ENCODE measurements around the gene CCDC149. TPM values are rescaled to one million over a fixed set of nuclear protein-coding genes. Genes with fewer than 3 reads are reported as not detected.

The CCDC149 gene
- total RNA-seq, 2 donors from 2014 or later: 13.3 to 13.5 TPM

GRCh38 chr4:24856586-24856985 lies 56.3 kb downstream of the CCDC149 start:
- Histone ChIP-seq H3K27me3 (no peaks in the 10 kb centered on the region), H3K27ac (no peak overlapping the region), H3K36me3 (no peaks in the 10 kb centered on the region), H3K4me1 (no peaks in the 10 kb centered on the region), H3K9ac (ENCODE audit: low read depth in 2 of 2, low read length in 2 of 2) (no peak overlapping the region), H3K9me3 (no peaks in the 10 kb centered on the region), H3K4me3 (no peak overlapping the region)
- TF ChIP-seq, protein P1, sequence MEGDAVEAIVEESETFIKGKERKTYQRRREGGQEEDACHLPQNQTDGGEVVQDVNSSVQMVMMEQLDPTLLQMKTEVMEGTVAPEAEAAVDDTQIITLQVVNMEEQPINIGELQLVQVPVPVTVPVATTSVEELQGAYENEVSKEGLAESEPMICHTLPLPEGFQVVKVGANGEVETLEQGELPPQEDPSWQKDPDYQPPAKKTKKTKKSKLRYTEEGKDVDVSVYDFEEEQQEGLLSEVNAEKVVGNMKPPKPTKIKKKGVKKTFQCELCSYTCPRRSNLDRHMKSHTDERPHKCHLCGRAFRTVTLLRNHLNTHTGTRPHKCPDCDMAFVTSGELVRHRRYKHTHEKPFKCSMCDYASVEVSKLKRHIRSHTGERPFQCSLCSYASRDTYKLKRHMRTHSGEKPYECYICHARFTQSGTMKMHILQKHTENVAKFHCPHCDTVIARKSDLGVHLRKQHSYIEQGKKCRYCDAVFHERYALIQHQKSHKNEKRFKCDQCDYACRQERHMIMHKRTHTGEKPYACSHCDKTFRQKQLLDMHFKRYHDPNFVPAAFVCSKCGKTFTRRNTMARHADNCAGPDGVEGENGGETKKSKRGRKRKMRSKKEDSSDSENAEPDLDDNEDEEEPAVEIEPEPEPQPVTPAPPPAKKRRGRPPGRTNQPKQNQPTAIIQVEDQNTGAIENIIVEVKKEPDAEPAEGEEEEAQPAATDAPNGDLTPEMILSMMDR (IDR thresholded peaks at IDR 0.05): no peak
- no peak for DNase-seq
- intact Hi-C loops (cut with DNase I): no loop called here

DNA sequence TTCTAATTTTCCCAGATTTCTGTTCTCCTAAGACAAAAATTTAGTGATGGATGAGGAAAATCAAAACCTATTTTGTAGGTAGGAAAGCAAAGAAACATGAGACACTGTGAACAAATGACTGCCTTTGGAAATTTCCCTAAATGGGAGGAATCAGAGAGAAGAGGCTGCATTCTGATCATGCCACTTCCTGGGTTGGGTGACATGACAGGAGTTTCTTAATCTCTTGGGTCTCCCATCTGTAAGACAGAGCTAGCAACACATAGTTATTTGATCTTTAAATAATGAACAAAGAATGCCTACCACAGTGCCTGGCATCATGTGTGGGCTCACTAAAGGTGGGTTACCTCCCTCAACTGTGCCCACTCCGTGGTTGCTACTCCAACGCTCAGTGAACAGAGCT lies 57.1 kb downstream of the CCDC149 start:
- H3K36me3 ChIP-seq: no peaks in the 10 kb centered on the region
- TF ChIP-seq, protein P1 (IDR thresholded peaks at IDR 0.05): no peak
- no peak overlapping the region for H3K4me3 ChIP-seq
- H3K4me1 ChIP-seq: no peaks in the 10 kb centered on the region
- no peak for DNase-seq
- no peak overlapping the region for H3K9ac ChIP-seq (ENCODE audit: low read depth in 2 of 2, low read length in 2 of 2)
- intact Hi-C loops (cut with DNase I): no loop called here
- no peaks in the 10 kb centered on the region for H3K9me3 ChIP-seq
- H3K27me3 ChIP-seq: no peaks in the 10 kb centered on the region
- no peak overlapping the region for H3K27ac ChIP-seq

- no peak overlapping the region for H3K4me3 ChIP-seq
- H3K9ac ChIP-seq (ENCODE audit: low read depth in 2 of 2, low read length in 2 of 2): no peak overlapping the region
- H3K27me3 ChIP-seq: no peaks in the 10 kb centered on the region
- intact Hi-C loops (cut with DNase I): no loop called here
- no peak for DNase-seq
- no peaks in the 10 kb centered on the region for H3K9me3 ChIP-seq
- H3K36me3 ChIP-seq: no peaks in the 10 kb centered on the region
- H3K27ac ChIP-seq: no peak overlapping the region
- TF ChIP-seq, protein P1 (IDR thresholded peaks at IDR 0.05): no peak
- no peaks in the 10 kb centered on the region for H3K4me1 ChIP-seq
These were observed 59.7 kb downstream of the CCDC149 start for GRCh38 chr4:24853142-24853541.

DNA sequence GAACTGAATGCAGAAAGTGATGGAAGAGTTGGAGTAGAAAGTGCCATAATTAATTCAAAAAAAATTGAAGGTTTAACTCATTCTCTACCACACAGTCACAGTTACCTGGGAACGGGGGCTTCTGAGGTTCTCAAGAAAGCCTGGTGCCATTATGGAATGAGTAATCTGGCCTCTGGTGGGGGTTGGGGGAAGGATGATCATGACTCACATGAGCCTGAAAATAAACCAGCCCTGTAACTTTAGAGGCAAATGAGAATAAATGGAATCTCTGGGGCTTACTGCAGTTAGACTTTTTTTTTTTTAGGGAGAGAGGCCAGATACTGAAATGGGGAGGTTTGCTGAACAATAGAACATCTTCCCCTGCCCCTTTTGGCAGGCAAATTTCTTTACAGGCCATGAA lies 62.2 kb downstream of the CCDC149 start:
- DNase-seq: no peak
- Histone ChIP-seq H3K4me1 (no peaks in the 10 kb centered on the region), H3K36me3 (no peaks in the 10 kb centered on the region), H3K9me3 (no peaks in the 10 kb centered on the region), H3K4me3 (no peak overlapping the region), H3K27me3 (no peaks in the 10 kb centered on the region), H3K9ac (ENCODE audit: low read depth in 2 of 2, low read length in 2 of 2) (no peak overlapping the region), H3K27ac (no peak overlapping the region)
- intact Hi-C loops (cut with DNase I): no loop called here
- TF ChIP-seq, protein P1 (IDR thresholded peaks at IDR 0.05): no peak

GRCh38 chr4:24849756-24850155 lies 63.1 kb downstream of the CCDC149 start:
- H3K4me1 ChIP-seq: no peaks in the 10 kb centered on the region
- no peak for DNase-seq
- TF ChIP-seq, protein P1 (IDR thresholded peaks at IDR 0.05): no peak
- no peak overlapping the region for H3K27ac ChIP-seq
- no peaks in the 10 kb centered on the region for H3K36me3 ChIP-seq
- H3K4me3 ChIP-seq: no peak overlapping the region
- intact Hi-C loops (cut with DNase I): no loop called here
- no peaks in the 10 kb centered on the region for H3K27me3 ChIP-seq
- H3K9ac ChIP-seq (ENCODE audit: low read depth in 2 of 2, low read length in 2 of 2): no peak overlapping the region
- no peaks in the 10 kb centered on the region for H3K9me3 ChIP-seq

- TF ChIP-seq, protein P1 (IDR thresholded peaks at IDR 0.05): no peak
- H3K4me3 ChIP-seq: no peak overlapping the region
- H3K9ac ChIP-seq (ENCODE audit: low read depth in 2 of 2, low read length in 2 of 2): no peak overlapping the region
- intact Hi-C loops (cut with DNase I): no loop called here
- no peak overlapping the region for H3K27ac ChIP-seq
- no peaks in the 10 kb centered on the region for H3K27me3 ChIP-seq
- no peaks in the 10 kb centered on the region for H3K4me1 ChIP-seq
- DNase-seq: no peak
- H3K36me3 ChIP-seq: no peaks in the 10 kb centered on the region
- no peaks in the 10 kb centered on the region for H3K9me3 ChIP-seq
These were observed 63.5 kb downstream of the CCDC149 start for GRCh38 chr4:24849351-24849750.
